ENCODE data around the gene SGSM1.

SGSM1 gene

GRCh38 chr22:24807284-24807950 lies 1.4 kb downstream of the SGSM1 start:
- no peak for DNase-seq (ENCODE audit: extremely low read depth in 1 of 2, low read depth in 1 of 2)

- no peak for DNase-seq (ENCODE audit: extremely low read depth in 1 of 2, low read depth in 1 of 2)
These were observed 3.3 kb downstream of the SGSM1 start for GRCh38 chr22:24809331-24809730.

GRCh38 chr22:24810043-24810749 lies 4.2 kb downstream of the SGSM1 start:
- DNase-seq (ENCODE audit: extremely low read depth in 1 of 2, low read depth in 1 of 2) = no peak

GRCh38 chr22:24812950-24813775 lies 7.2 kb downstream of the SGSM1 start:
- no peak for DNase-seq (ENCODE audit: extremely low read depth in 1 of 2, low read depth in 1 of 2)

GRCh38 chr22:24813861-24814770 lies 8.1 kb downstream of the SGSM1 start:
- DNase-seq (ENCODE audit: extremely low read depth in 1 of 2, low read depth in 1 of 2) = no peak

GRCh38 chr22:24816806-24817205 lies 10.8 kb downstream of the SGSM1 start:
- no peak for DNase-seq (ENCODE audit: extremely low read depth in 1 of 2, low read depth in 1 of 2)

- DNase-seq (ENCODE audit: extremely low read depth in 1 of 2, low read depth in 1 of 2) = no peak
These were observed 13.5 kb downstream of the SGSM1 start for GRCh38 chr22:24819487-24819886.

- DNase-seq (ENCODE audit: extremely low read depth in 1 of 2, low read depth in 1 of 2) = no peak
These were observed 14.0 kb downstream of the SGSM1 start for GRCh38 chr22:24819911-24820461.

GRCh38 chr22:24822471-24822870 lies 16.5 kb downstream of the SGSM1 start:
- DNase-seq (ENCODE audit: extremely low read depth in 1 of 2, low read depth in 1 of 2) = no peak

GRCh38 chr22:24823787-24824186 lies 17.8 kb downstream of the SGSM1 start:
- no peak for DNase-seq (ENCODE audit: extremely low read depth in 1 of 2, low read depth in 1 of 2)

- DNase-seq (ENCODE audit: extremely low read depth in 1 of 2, low read depth in 1 of 2) = no peak
These were observed 18.2 kb downstream of the SGSM1 start for GRCh38 chr22:24824250-24824649.

GRCh38 chr22:24824915-24825314 lies 18.9 kb downstream of the SGSM1 start:
- DNase-seq (ENCODE audit: extremely low read depth in 1 of 2, low read depth in 1 of 2) = no peak

- DNase-seq (ENCODE audit: extremely low read depth in 1 of 2, low read depth in 1 of 2) = no peak
These were observed 20.8 kb downstream of the SGSM1 start for GRCh38 chr22:24826710-24827285.

GRCh38 chr22:24827296-24827695 lies 21.3 kb downstream of the SGSM1 start:
- no peak for DNase-seq (ENCODE audit: extremely low read depth in 1 of 2, low read depth in 1 of 2)

- no peak for DNase-seq (ENCODE audit: extremely low read depth in 1 of 2, low read depth in 1 of 2)
These were observed 24.4 kb downstream of the SGSM1 start for GRCh38 chr22:24830205-24830979.

GRCh38 chr22:24831687-24832086 lies 25.7 kb downstream of the SGSM1 start:
- DNase-seq (ENCODE audit: extremely low read depth in 1 of 2, low read depth in 1 of 2) = no peak

GRCh38 chr22:24833881-24834495 lies 28.0 kb downstream of the SGSM1 start:
- no peak for DNase-seq (ENCODE audit: extremely low read depth in 1 of 2, low read depth in 1 of 2)

- no peak for DNase-seq (ENCODE audit: extremely low read depth in 1 of 2, low read depth in 1 of 2)
These were observed 29.0 kb downstream of the SGSM1 start for GRCh38 chr22:24834845-24835570.
